ENCODE data around the gene PRPF31. TPM values are rescaled to one million over a fixed set of nuclear protein-coding genes. Genes with fewer than 3 reads are reported as not detected.

The PRPF31 gene
- total RNA-seq, 1 donor from 2014 or later = 89.8 TPM

DNA sequence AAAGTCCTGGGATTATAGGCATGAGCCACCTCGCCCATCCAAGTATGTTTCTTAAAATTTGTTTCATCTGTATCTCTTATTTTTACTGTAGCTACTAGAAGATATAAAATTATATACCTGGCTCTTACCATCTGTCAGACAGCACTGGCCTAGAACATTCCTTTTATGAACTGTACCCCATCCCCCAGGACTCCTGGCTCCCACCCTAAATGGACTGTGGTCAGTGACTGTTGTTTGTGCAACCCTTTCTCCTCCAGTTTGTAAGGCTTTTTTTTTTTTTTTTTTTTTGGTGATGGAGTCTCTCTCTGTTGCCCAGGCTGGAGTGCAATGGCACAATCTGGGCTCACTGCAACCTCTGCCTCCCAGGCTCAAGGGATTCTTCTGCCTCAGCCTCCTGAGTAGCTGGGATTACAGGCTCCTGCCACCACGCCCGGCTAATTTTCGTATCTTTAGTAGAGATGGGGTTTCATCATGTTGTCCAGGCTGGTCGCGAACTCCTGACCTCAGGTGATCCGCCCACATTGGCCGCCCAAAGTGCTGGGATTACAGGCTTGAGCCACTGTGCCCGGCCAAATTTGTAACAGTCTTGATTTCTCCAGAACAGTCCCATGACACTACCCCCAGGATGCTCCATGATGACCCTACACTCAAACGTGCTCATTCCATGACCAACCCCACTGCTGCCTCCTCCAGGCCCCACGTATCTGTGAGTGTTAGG is 10.4 kb upstream of the PRPF31 start:
- H3K4me1 Mint-ChIP-seq (ENCODE audit: unreplicated experiment) = peaks cover 6% of the 10 kb centered on the region
- DNase-seq (ENCODE audit: extremely low spot score, unreplicated experiment) = no peak
- TF ChIP-seq, protein P1, sequence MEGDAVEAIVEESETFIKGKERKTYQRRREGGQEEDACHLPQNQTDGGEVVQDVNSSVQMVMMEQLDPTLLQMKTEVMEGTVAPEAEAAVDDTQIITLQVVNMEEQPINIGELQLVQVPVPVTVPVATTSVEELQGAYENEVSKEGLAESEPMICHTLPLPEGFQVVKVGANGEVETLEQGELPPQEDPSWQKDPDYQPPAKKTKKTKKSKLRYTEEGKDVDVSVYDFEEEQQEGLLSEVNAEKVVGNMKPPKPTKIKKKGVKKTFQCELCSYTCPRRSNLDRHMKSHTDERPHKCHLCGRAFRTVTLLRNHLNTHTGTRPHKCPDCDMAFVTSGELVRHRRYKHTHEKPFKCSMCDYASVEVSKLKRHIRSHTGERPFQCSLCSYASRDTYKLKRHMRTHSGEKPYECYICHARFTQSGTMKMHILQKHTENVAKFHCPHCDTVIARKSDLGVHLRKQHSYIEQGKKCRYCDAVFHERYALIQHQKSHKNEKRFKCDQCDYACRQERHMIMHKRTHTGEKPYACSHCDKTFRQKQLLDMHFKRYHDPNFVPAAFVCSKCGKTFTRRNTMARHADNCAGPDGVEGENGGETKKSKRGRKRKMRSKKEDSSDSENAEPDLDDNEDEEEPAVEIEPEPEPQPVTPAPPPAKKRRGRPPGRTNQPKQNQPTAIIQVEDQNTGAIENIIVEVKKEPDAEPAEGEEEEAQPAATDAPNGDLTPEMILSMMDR (conservative IDR thresholded peaks at IDR 0.05) = no peak
- peaks cover 5% of the 10 kb centered on the region for H3K27me3 Mint-ChIP-seq
- peak overlapping the region; percentile 68 for H3K4me3 Mint-ChIP-seq
- no peaks in the 10 kb centered on the region for H3K36me3 Mint-ChIP-seq
- no peaks in the 10 kb centered on the region for H3K9me3 Mint-ChIP-seq
- H3K27ac Mint-ChIP-seq = no peak overlapping the region

- H3K9me3 Mint-ChIP-seq = no peaks in the 10 kb centered on the region
- TF ChIP-seq, protein P1 (conservative IDR thresholded peaks at IDR 0.05) = no peak
- DNase-seq (ENCODE audit: extremely low spot score, unreplicated experiment) = no peak
- peaks cover 4% of the 10 kb centered on the region for H3K27me3 Mint-ChIP-seq
- H3K4me1 Mint-ChIP-seq (ENCODE audit: unreplicated experiment) = peaks cover 6% of the 10 kb centered on the region
- no peak overlapping the region for H3K27ac Mint-ChIP-seq
- peak overlapping the region; percentile 68 for H3K4me3 Mint-ChIP-seq
- H3K36me3 Mint-ChIP-seq = peaks cover 2% of the 10 kb centered on the region
Observed at GRCh38 chr19:54105796-54106195, 9.8 kb upstream of the PRPF31 start.

- no peak for DNase-seq (ENCODE audit: extremely low spot score, unreplicated experiment)
- Mint-ChIP-seq H3K4me3 (peak overlapping the region; percentile 45), H3K27ac (no peak overlapping the region), H3K9me3 (no peaks in the 10 kb centered on the region), H3K27me3 (peaks cover 4% of the 10 kb centered on the region), H3K36me3 (peaks cover 4% of the 10 kb centered on the region), H3K4me1 (ENCODE audit: unreplicated experiment) (peaks cover 6% of the 10 kb centered on the region)
- TF ChIP-seq, protein P1 (conservative IDR thresholded peaks at IDR 0.05) = no peak
Observed at GRCh38 chr19:54106716-54107115, 8.8 kb upstream of the PRPF31 start.

DNA sequence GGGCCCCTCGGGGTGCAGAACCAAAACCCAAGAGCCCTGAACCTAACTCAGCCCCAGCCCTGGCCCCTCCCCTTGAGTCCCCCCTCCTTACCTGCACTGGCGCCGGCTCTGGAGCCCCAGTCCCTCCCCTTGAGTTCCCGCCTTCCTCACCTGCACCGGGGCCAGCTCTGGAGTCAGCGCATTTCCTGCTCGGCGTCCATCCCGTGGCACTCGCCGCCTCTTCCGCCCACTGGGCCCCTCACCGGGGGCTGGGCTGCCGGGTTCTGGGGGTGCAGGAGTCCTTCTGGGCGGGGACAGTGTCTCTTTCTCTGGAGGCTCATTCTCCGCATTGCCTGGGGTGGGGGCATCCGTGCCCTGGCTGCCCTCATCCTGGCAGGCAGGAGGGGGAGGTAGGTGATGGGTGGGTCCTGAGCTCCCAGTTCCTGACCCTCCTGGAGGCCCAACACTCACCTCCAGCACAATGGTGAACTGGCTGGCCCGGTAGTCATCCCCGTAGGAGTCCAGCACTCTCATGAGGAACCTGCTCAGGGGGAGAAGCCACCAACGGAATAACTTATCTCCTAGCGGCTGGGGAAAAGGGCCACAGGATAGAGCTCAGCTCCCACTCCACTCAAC is 7.6 kb upstream of the PRPF31 start:
- TF ChIP-seq, protein P1 (conservative IDR thresholded peaks at IDR 0.05) = no peak
- H3K36me3 Mint-ChIP-seq = peaks cover 4% of the 10 kb centered on the region
- H3K4me3 Mint-ChIP-seq = no peak overlapping the region
- H3K4me1 Mint-ChIP-seq (ENCODE audit: unreplicated experiment) = no peaks in the 10 kb centered on the region
- DNase-seq (ENCODE audit: extremely low spot score, unreplicated experiment) = no peak
- H3K9me3 Mint-ChIP-seq = no peaks in the 10 kb centered on the region
- no peaks in the 10 kb centered on the region for H3K27me3 Mint-ChIP-seq
- no peak overlapping the region for H3K27ac Mint-ChIP-seq

- no peak for DNase-seq (ENCODE audit: extremely low spot score, unreplicated experiment)
- Mint-ChIP-seq H3K4me3 (no peak overlapping the region), H3K36me3 (peaks cover 4% of the 10 kb centered on the region), H3K9me3 (no peaks in the 10 kb centered on the region), H3K27me3 (no peaks in the 10 kb centered on the region), H3K27ac (no peak overlapping the region), H3K4me1 (ENCODE audit: unreplicated experiment) (no peaks in the 10 kb centered on the region)
- TF ChIP-seq, protein P1 (conservative IDR thresholded peaks at IDR 0.05) = no peak
Observed at GRCh38 chr19:54108496-54108895, 7.1 kb upstream of the PRPF31 start.

Measured in type B pancreatic cell (in vitro differentiated cells).